Suppressor macrophage treated with lipopolysaccharide for 1 hour (primary cell): ENCODE data around the gene C1QL1.
"Not testable (repeated sequence)": the region's sequence is repeated elsewhere in the genome, so short reads cannot be mapped to it uniquely, and the experiment has no call there.

Experiments
- DNase-seq, 3 donors: peaks; one replicate each; pipeline ENCODE4 v3.0.0-alpha.2; 2020 to 2022

Gene C1QL1

DNA sequence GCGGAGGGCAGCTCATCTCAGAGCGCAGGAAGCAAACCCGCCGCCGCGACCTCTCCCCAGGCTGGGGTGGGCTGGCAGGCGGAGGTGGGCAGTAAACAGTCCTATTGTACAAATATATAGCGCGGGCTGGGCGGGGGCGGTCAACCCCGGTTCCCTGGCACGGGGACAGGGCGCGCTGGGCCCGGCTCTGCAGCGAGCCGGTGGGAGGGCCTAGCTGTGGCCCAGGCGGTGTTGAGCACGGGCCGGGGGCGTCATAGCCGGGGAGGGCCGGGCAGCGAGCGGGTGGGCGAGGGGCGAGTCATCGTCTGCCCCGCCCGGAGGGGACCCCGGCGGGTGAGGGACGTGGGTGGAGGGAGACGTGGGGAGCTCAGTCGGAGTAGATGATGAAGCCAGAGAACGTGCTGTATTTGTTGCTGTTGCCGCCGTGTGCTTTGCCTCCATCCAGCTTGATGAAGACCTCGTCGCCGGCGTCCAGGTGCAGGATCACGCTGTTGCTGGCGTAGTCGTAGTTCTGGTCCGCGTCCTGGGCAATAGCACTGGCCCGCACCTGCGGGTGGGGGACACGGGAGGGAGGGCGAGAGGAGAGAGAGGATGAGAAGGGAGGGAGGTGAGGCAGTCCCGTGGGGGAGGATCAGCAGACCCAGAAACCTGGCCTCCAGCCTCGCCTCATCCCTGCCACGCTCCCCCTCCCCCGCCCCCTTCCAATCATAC is 8.1 kb downstream of the C1QL1 start:
- peak in 2 of 3 donors; percentile 27 for DNase-seq

DNA sequence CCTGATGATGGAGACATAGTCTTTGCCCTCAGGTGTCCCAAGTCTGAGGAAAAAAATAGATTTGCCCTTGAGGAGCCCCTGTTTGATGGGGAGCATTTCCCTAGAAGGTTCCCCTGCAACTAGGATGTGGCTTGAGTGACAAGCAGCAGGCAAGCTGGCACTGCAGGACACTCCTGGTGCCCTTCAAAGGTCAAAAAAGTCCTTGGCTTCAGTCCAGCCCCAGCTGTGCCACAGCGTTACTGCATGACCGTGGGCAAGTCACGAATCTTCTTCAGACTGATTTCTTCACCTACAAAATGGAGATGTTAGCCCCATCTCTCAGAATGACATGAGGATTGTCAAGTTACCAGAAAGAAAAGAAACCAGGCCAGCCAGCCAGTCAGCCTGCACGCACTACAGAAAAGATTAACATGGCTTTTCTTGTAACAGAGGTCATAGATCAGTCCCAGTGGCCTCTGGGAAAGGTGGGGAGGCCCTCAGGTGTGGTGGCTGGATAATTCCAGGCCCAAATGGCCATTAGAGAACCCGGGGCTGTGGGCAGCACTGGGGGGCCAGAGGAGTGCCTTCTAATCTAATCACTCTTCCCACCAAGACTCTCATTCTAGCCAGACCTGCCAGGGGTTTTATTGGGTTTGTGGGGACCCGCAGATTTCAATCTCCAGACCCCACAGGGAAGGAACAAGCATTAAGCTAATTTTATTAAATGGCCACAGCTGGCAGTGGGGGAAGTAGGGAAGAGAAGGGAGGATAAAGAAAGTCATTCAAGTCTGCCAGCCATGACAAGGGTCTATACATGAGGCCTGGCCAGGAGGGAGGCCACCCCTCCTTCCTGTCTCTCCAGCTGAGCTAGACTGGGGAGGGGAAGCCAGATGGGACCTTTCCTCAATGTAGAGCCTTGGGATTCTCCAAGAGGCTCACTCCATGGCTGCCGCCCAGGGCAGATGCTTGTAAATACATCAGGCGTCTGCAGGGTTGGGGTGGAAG is 10.8 kb downstream of the C1QL1 start:
- no peak for DNase-seq

GRCh38 chr17:44955674-44956425 is 12.3 kb downstream of the C1QL1 start:
- DNase-seq, result no peak

- DNase-seq, result peak in 2 of 3 donors; percentile 21 to 26
These were observed 15.1 kb downstream of the C1QL1 start for GRCh38 chr17:44952946-44953475.

GRCh38 chr17:44948315-44948795 is 19.7 kb downstream of the C1QL1 start:
- DNase-seq, result no peak

DNA sequence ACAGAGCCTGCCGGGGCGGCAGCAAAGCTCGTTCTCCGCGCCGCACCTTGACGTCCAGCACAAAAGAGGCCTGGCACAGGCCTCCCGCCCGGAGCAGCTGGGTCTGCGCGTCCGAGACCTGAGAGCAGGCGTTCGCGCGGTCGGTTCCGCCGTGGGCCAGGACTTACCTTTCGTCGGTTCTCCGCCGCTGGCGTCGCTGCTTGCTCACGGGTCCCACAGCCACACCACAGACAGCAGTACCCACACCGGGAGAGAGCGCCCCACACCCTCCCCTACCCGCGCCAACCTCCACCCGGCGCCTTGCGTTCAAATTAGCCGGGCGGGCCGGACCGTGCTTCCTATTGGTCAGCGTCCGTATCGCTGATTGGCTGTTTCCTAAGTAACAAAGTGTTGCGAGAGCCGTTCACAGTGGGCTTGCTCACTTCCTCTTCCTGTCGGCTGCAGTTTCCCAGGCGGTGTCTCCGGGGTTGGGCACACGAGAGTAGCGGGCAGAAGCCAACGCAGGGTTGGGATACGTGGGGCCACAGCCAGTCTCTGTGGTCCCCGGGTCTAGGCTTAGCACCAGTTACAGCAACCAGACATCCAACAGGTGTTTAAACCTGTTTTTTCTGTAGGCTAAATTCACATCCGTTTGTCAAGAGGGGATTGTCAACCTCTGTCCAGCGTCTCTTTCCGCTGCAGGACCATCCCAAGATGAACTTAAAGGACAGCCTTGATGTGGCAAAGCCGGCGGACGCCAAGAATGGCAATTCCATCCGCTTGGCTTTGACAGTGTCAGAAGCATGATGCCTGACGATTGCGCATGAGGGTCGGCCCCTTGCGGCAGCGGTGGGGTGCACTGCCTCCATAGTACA is 20.4 kb downstream of the C1QL1 start, which contains the start of gene KIF18B:
Gene KIF18B (minus strand): TSS at position 313 of the 854 bp plus-strand sequence. CDS start 11,429 bp downstream, outside the sequence.
- DNase-seq, result peak; percentile 94 to 96 (median 95)

DNA sequence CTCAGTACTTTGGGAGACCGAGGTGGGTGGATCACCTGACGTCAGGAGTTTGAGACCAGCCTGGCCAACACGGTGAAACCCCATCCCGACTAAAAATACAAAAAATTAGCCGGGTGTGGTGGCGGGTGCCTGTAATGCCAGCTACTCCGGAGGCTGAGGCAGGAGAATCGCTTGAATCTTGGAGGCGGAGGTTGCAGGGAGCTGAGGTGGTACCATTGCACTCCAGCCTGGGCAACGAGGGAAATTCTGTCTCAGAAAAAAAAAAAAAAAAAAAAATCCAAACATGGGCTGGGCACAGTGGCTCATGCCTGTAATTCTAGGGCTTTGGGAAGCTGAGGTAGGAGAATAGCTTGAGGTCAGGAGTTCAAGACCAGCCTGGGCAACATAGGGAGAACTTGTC is 22.5 kb downstream of the C1QL1 start:
- DNase-seq, result not testable (repeated sequence)

DNA sequence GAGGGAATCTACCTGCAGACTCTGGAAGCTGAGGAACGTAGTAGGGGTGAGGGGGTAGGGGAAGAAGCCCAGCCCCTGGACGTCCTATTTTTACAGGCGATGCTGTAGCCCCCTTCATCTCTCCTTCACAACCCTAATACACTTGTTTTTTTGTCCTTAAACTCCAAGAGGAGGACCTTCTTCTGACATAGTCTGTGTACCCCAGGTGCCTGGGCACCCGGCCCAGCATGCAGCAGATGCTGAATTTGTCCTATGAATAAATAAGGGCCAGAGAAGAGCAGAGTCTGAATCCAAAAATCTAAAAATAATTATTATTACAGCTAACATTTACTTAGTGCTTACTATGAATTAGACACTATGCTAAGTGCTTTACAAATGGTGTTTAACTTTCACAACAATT is 25.6 kb downstream of the C1QL1 start:
- no peak for DNase-seq

GRCh38 chr17:44941712-44942331 is 26.3 kb downstream of the C1QL1 start:
- DNase-seq, result no peak

DNA sequence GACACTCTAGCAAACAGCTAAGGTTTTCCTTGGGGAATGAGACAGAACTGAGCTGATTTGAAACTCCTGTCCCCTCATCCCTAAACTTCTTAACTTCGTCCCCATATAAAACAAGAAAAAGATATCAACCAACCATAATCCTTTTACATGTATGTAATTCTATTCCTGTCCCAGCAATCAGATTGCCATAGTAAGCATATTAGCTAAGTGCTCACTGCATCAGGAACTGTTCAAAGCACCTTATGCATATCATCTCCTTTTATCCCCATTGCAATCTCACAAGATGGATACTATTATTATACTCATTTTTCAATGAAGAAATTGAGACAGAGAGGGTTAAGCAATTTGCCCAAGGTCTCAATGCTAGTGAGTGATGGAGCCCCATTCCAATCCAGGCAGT is 27.3 kb downstream of the C1QL1 start:
- DNase-seq, result no peak

DNA sequence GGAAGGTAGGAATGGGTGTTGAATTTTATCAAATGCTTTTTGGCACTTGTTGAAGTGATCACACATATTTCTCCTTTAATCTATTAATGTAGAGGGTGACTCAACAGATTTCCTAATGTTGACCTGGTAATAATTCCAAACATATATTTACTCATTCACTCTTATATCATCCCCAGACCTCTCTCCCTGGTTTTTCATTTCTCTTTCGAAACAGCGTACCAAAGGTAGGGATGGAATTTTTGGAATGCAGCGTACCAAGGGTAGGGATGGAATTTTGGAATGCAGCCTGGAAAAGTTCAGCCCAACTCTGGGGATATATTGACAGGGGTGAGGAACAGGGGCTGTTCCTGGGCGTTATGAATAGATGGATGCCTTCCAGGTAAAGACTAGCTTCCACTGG is 27.8 kb downstream of the C1QL1 start:
- DNase-seq, result no peak

GRCh38 chr17:44935116-44935515 is 33.0 kb downstream of the C1QL1 start:
- no peak for DNase-seq

- no peak for DNase-seq
These were observed 33.4 kb downstream of the C1QL1 start for GRCh38 chr17:44934745-44935105.

DNA sequence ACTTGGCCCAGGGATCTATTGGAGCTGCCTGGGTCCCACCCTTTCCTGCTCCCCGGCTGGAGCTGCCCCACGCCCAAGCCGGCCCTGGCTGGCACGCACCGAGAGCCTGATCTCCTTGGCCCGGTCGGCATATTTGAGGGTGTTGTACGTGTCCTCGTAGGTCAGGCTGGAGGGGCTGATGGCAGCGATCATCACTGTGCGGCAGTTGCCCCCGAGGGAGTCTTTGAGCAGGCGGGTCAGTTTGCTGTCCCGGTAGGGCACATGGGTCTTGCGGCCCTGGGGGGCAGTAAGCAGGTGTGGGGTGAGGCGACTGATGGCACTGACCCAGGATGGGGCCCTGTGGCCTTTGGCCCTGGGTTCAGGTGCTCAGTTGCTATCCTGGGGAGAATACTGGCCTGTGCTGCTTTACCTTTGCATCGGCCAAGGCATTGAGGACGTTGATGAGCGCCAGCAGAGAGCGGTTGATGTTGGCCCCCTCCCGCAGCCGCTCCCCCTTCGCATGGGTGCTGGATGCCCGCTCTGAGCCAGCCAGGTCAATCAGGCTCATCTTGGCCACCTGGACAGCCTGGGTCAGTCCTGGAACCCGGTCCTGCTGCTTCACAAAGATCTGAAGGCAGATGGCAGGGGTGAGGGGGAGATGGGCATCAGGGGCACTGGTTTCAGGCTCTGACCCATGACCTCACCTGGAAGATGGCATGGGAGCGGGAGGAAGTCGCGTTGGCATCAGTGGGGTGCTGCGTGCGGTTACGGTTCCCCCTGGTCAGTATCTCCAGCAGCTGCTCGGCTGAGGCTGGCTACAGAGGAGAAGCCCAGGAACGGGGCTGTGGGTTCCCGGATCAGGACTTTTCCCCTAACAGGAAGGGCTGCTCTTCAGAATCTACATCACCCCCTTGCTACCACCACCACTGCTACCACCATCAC is 34.0 kb downstream of the C1QL1 start:
- no peak for DNase-seq

GRCh38 chr17:44932787-44933097 is 35.4 kb downstream of the C1QL1 start:
- no peak for DNase-seq

DNA sequence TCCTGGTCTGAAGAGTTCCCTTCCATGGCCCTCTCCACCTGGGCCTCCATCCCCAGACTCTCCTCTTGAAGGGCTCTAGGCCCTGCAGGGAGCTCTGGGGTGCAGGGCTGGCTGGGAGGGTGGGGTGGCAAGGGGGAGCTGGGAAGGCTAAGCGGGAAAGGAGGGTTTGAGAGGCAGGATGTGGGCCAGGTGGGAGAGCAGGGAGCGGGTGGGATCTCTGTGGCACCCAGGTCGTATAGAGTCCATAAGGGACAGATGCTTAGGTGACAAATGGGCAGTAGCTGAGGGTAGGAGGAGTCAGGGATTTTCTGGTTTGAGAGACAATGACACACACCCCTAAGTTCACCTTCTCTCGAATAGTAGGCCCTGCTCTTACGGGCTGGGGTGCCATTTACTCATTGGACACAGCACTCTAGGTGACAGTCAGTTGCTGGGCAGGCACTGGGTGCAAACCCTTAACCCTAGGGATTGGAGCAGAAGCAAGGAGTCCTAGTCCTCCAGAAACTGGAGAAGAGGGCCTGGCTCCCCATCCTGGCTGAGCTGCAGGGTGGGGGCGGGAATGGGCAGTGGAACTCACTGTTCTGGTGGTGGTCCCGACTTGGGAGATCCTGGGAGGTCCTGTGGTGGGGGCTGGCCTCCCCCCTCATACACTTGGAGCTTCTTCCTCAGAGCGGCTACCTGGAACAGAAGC is 35.9 kb downstream of the C1QL1 start:
- DNase-seq, result no peak

DNA sequence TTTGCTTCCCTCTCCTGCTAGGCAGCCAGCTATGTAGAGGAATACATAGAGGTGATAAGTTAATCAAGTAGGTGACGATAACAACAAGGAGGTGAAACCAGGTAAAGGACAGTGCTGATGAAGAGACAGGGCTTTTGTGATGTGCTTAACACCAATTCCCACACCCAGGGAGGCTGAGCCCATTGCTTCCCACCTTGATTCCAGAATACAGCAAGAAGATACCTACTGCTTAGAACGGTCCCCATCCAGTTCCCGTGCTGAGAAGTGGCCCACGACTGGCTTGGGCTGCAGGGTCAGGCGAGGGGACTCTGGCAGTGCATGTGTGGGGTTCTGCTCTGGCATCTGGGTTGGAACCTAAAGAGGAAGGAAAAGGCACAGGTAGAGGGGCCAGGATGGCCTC is 36.7 kb downstream of the C1QL1 start:
- no peak for DNase-seq

DNA sequence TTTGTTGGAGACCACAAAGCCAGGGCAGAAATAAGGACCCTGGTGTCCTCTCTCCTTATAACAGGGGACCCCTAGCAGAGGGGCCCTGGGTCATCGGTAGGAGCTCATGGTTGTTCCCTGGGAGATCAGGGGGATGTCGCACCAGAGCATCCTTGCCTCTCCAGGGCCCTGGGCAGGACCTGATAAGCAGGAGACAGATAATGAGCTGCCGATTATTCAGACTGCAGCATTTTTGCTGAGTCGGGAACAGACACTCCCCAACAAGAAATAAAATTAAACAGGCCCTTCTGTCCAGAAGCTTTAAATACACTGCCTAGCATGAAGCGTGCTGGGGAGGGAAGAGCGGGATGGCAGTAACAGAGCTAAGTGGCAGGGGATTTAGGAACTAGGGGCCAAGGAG is 37.4 kb downstream of the C1QL1 start:
- no peak for DNase-seq

DNA sequence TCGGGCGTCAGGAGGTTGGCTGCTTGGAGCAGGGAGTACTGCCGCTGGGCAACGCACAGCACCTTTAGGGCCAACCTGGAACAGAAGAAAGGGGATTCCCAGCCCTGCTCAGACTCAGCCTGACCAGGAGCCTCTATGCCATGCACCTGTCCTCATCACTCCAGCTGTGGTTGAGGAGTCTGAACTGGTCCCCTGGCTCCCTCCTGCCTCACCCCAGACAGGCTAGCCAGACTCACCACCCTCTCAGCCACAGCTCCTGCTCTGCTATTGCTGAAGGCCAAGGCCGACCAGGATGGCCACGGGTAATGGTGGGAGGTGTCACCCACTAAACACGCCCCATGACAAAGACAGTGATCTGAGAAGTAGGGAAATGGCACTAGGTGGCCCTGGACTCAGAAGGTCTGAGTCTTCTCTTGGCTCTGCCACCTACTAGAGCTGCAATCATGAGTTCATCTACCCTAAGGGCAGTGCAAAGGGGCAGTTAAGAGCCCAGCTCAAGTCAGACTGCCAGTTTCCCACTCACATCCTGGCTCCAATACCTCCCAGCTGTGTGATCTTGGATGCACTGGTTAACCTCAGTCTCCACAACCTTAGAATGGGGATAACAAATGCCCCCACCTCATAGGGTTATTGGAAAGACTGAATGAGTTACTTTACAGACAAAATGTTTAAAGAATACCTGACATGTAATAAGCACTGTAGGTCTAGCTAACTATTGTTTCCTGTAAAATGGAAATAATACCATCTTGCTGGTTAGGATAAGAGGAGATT is 39.0 kb downstream of the C1QL1 start:
- no peak for DNase-seq
